Activated T-helper 2 cell treated with anti-CD3 and anti-CD28 coated beads, Interferon-gamma antibody, Interleukin-2, Interleukin-4, amounts not matched to agents 10 μg/mL and 5 μg/mL and 100 μg/mL, durations not matched to agents 14 hours and 24 hours and 36 hours (primary cell): ENCODE data around the gene ROR1. TPM values are rescaled to one million over a fixed set of nuclear protein-coding genes. Genes with fewer than 3 reads are reported as not detected.

Experiments used
- DNase-seq: peaks from one replicate; pipeline ENCODE4 v3.0.0; 2021; ENCODE audit warnings: low spot score
- H3K27ac Mint-ChIP-seq: one replicate; pipeline ENCODE4 v1.8.0; 2021; ENCODE audit warnings: mixed read lengths
- H3K27me3 Mint-ChIP-seq: one replicate; pipeline ENCODE4 v1.8.0; 2021; ENCODE audit warnings: low read depth, mixed read lengths
- H3K36me3 Mint-ChIP-seq: one replicate; pipeline ENCODE4 v1.8.0; 2021; ENCODE audit warnings: low read depth, mixed read lengths
- H3K4me1 Mint-ChIP-seq: one replicate; pipeline ENCODE4 v1.8.0; 2021; ENCODE audit warnings: low read depth, mixed read lengths
- H3K4me3 Mint-ChIP-seq: one replicate; pipeline ENCODE4 v1.8.0; 2021; ENCODE audit warnings: low read depth, mild to moderate bottlenecking, moderate library complexity, mixed read lengths
- H3K9me3 Mint-ChIP-seq: one replicate; pipeline ENCODE4 v1.8.0; 2021; ENCODE audit warnings: mixed read lengths
- intact Hi-C: fragments of 100-400 bp; cut with micrococcal nuclease; formaldehyde crosslinking; loops from one replicate; pipeline ENCODE4 v1.15.1; 2023
- total RNA-seq: library from RNA; stranded (reverse); gene quantifications from 2 replicates; pipeline ENCODE4 v1.2.3, GENCODE V29; 2022

ROR1 gene
- total RNA-seq, 1 donor from 2014 or later, result 0.09 TPM

DNA sequence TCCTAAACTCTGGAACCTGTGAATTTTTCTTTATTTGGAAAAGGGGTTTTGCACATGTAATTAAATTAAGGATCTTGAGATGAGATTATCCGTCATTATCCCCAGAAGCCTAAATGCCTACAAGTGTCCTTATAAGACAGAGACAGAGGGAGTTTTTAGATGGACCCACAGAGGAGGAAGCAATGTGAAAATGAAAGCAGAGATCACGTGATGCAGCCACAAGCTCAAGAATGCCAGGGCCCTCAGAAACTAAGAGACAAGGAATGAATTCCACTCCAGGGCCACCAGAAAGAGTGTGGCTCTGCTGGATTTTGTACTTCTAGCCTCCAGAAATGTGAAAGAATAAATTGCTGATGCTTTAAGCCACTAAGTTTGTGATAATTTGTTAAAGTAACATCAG, 246.0 kb downstream of the ROR1 start:
- Mint-ChIP-seq H3K4me3 (no peak overlapping the region), H3K27me3 (peaks cover 4% of the 10 kb centered on the region), H3K36me3 (no peaks in the 10 kb centered on the region), H3K4me1 (peaks cover 10% of the 10 kb centered on the region), H3K9me3 (no peaks in the 10 kb centered on the region), H3K27ac (no peak overlapping the region)
- intact Hi-C loops, result no loop called here
- DNase-seq, result no peak

DNA sequence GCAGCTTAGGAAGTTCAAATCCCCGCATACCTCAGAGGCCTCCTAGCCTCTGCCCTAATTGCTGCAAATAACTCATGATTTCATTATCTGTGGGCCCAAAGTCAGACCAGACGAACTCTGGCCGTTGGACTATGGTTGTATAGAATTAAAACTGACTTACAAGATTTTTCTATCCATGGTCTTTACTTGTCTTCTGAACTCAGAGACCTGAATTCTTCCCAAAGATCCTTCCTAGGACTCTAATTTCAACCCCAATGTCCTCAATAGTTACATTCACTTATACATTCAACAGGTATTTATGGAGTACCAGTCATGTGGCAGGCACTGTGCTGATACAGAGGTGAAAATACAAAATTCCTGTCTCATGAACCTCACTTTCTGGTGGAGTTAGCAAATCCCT, 247.2 kb downstream of the ROR1 start:
- no peaks in the 10 kb centered on the region for H3K36me3 Mint-ChIP-seq
- no peak overlapping the region for H3K4me3 Mint-ChIP-seq
- no peak for DNase-seq
- peaks cover 10% of the 10 kb centered on the region for H3K4me1 Mint-ChIP-seq
- H3K27me3 Mint-ChIP-seq, result peaks cover 4% of the 10 kb centered on the region
- no peak overlapping the region for H3K27ac Mint-ChIP-seq
- no peaks in the 10 kb centered on the region for H3K9me3 Mint-ChIP-seq
- intact Hi-C loops, result no loop called here

DNA sequence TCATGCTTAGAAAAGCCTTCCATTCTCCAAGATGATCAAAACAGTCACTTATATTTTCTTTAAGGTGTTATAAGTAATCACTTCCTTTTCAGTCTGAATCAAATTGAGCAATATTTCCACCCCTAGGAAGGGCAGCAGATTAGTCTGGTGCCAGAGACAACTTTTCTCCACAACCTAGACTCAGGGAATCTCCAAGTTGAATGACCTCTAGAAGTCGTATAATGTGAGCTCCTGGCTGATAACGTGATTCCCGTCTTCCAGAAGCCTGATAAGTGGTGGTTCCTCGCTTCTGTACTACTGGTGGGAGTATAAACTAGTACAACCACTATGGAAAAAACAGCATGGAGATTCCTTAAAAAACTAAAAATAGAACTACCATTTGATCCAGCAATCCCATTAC, 251.2 kb downstream of the ROR1 start:
- Mint-ChIP-seq H3K36me3 (no peaks in the 10 kb centered on the region), H3K27me3 (peaks cover 3% of the 10 kb centered on the region), H3K9me3 (no peaks in the 10 kb centered on the region), H3K4me3 (no peak overlapping the region), H3K27ac (no peak overlapping the region), H3K4me1 (peaks cover under 1% of the 10 kb centered on the region)
- intact Hi-C loops, result no loop called here
- no peak for DNase-seq

DNA sequence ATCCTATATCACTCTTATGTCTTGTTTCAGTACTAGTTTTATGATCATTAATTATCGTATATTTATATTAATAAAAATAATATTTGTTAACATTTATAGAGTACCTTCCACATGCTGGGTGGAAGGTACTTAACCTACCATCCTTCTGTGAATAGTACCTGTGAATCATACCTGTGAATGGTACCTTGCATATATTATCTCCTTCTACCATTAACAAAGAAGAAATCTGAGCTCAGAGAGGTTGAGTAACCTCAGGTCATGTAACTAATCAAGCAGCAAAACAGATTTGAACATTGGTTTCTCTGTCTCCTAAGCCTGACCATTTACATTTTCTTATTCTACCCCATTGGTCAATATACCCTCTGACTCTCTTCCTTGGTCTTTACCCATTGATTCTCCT, 255.2 kb downstream of the ROR1 start:
- Mint-ChIP-seq H3K4me3 (no peak overlapping the region), H3K36me3 (no peaks in the 10 kb centered on the region), H3K4me1 (no peaks in the 10 kb centered on the region), H3K27me3 (peaks cover 3% of the 10 kb centered on the region), H3K9me3 (no peaks in the 10 kb centered on the region), H3K27ac (no peak overlapping the region)
- no peak for DNase-seq
- intact Hi-C loops, result no loop called here

DNA sequence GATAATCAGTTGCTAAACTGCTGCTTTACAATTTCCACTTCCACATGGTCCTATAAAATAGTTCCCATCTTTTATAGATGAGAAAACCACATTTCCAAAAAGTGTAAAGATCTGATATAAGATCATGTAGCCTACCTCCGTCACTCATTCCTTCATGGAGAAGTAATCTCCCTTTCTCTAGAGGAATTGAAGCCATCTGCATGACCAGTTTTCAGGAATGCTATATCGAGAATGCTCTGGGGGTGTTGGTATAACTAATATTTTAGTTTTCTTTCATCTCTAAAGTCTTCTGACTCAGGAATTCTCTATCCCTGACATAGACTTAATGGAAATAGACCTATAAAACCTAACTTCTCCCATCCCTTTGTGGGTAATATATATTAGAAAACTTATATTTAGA, 256.6 kb downstream of the ROR1 start:
- intact Hi-C loops, result no loop called here
- Mint-ChIP-seq H3K9me3 (no peaks in the 10 kb centered on the region), H3K27ac (no peak overlapping the region), H3K36me3 (no peaks in the 10 kb centered on the region), H3K27me3 (peaks cover 5% of the 10 kb centered on the region), H3K4me3 (no peak overlapping the region), H3K4me1 (no peaks in the 10 kb centered on the region)
- DNase-seq, result no peak

DNA sequence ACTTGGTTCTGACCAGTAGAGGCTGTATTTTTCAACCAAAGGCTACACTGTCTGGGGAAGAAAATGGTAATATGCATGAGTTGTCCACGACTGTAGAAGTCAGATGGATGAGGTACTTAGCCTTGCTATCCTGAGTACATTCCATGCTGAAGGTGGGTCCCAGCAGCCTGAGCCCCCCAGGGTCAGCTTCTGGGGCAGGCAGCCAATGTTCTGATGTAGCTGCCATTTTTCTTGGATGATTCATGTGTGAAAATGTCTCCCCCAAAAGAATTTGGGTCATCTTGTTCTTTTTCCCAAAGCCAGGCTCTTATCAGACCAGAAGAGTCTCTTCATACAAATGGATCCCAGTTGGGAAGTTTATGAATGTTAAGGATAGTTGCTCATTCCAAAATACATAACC, 257.4 kb downstream of the ROR1 start:
- Mint-ChIP-seq H3K9me3 (no peaks in the 10 kb centered on the region), H3K27me3 (peaks cover 5% of the 10 kb centered on the region), H3K4me3 (no peak overlapping the region), H3K27ac (no peak overlapping the region), H3K4me1 (no peaks in the 10 kb centered on the region), H3K36me3 (no peaks in the 10 kb centered on the region)
- no peak for DNase-seq
- intact Hi-C loops, result no loop called here

DNA sequence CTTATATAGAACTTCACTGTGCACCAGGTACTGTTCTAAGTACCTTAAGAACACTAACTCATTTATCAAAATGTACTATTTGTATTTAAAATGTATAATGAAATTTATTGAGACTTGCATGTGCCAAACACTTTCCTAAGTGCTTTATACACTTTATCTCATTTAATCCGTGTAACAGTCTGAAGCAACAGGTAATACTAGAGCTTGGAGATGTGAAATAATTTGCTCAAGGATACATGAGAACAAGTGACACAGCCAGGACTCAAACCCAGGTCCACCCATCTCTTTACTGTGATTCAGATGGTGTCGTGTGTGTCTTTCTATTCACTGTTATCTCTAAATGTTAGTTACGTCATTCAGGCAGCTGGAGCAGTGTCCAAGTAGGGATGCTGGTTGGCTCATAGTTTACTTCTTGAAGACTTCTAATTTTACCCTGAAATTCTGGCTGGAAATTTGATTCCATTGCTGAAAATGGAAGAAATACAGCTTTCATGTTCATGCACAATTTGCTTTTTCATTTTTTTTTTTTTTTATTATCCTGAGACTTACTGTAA, 259.9 kb downstream of the ROR1 start:
- Mint-ChIP-seq H3K4me3 (no peak overlapping the region), H3K27me3 (peaks cover 5% of the 10 kb centered on the region), H3K36me3 (no peaks in the 10 kb centered on the region), H3K27ac (no peak overlapping the region), H3K9me3 (no peaks in the 10 kb centered on the region), H3K4me1 (no peaks in the 10 kb centered on the region)
- intact Hi-C loops, result no loop called here
- no peak for DNase-seq

DNA sequence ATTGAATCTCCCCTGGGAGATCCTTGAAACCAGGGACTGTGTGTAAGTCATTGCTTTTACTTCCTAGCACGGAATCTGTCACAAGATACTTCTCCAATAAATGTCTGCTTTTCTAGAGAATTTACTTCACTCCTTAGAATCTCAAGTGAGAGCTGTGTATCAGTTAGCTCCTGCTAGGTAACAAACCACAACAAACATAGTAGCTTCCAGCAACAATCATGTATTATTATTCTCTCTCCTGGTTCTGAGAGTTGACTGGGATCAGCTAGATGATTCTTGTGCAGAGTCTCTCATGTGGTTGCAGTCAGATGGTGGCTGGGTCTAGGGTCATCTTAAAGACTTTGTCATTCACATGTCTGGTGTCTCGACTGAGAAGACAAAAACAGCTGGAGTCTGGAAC, 262.7 kb downstream of the ROR1 start:
- H3K9me3 Mint-ChIP-seq, result no peaks in the 10 kb centered on the region
- peaks cover 2% of the 10 kb centered on the region for H3K27me3 Mint-ChIP-seq
- no peaks in the 10 kb centered on the region for H3K36me3 Mint-ChIP-seq
- intact Hi-C loops, result no loop called here
- no peaks in the 10 kb centered on the region for H3K4me1 Mint-ChIP-seq
- no peak overlapping the region for H3K4me3 Mint-ChIP-seq
- H3K27ac Mint-ChIP-seq, result no peak overlapping the region
- no peak for DNase-seq

DNA sequence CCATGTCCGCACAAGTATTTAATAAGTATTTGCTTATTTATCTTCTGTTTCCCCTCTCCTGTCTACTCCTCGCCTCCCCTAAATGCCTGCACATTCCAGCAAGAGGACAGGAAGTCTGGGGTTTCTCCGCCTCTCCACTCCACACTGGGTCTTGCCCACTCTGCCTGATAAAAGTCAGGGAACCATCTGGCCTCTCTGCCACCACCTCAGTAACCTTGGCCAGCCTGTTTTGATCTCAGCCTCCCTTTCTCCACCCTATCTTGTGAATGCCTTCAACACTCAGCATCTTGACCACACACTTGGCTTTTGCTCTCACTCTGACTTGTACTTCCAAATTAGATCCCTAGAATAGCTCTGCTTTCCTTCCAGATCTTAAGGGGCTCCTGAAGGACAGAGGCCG, 264.3 kb downstream of the ROR1 start:
- no peaks in the 10 kb centered on the region for H3K4me1 Mint-ChIP-seq
- H3K4me3 Mint-ChIP-seq, result no peak overlapping the region
- H3K9me3 Mint-ChIP-seq, result no peaks in the 10 kb centered on the region
- intact Hi-C loops, result no loop called here
- H3K27me3 Mint-ChIP-seq, result peaks cover 2% of the 10 kb centered on the region
- no peak overlapping the region for H3K27ac Mint-ChIP-seq
- no peaks in the 10 kb centered on the region for H3K36me3 Mint-ChIP-seq
- no peak for DNase-seq

DNA sequence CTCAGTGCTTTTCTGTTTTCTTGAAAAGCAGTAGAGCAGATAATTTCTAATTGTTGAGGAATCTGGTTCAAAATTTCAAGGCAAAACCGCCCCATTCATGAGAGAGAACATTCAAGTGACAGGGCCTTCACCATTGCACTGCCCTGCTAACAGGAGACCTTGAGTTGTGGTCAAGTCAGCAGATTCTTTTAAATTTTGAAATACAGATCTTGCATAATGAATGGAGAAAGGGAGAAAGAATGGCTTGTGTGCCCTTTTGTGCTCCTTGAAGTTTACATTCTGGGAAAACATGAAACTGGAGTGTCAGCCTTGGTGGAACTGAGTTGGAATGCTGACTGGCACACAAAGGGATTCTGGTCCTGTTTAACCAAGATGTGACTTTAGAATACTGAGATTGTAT, 265.1 kb downstream of the ROR1 start:
- no peak overlapping the region for H3K27ac Mint-ChIP-seq
- no peaks in the 10 kb centered on the region for H3K36me3 Mint-ChIP-seq
- DNase-seq, result no peak
- H3K27me3 Mint-ChIP-seq, result peaks cover 2% of the 10 kb centered on the region
- H3K4me3 Mint-ChIP-seq, result no peak overlapping the region
- H3K4me1 Mint-ChIP-seq, result no peaks in the 10 kb centered on the region
- intact Hi-C loops, result no loop called here
- H3K9me3 Mint-ChIP-seq, result no peaks in the 10 kb centered on the region

DNA sequence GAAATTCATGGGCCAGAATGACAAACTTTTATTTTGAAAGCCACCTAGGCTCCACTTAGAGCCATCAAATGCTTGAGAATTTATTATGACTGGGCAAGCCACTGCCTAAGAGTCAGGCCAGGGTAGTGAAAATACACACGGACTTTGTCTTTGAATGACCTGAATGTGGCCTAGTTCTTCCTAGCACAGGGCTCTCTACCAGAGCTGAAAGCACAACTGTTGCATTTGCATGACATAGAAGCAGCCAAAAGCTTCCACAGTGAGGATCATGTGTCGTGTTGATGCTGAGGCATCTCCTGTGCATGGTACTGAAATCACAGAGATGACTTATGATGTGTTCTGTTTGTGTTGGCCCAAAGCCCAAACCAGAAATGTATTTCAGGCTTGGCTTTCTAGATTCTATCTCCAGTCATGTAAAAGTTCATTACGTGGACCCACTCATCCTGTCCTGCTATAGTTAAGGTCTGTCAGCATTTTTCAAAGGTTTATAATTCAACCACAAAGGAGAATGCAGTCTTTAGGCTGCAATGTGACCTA, 265.6 kb downstream of the ROR1 start:
- intact Hi-C loops, result no loop called here
- Mint-ChIP-seq H3K36me3 (no peaks in the 10 kb centered on the region), H3K9me3 (no peaks in the 10 kb centered on the region), H3K4me1 (no peaks in the 10 kb centered on the region), H3K27me3 (peaks cover under 1% of the 10 kb centered on the region), H3K27ac (no peak overlapping the region), H3K4me3 (no peak overlapping the region)
- DNase-seq, result no peak

DNA sequence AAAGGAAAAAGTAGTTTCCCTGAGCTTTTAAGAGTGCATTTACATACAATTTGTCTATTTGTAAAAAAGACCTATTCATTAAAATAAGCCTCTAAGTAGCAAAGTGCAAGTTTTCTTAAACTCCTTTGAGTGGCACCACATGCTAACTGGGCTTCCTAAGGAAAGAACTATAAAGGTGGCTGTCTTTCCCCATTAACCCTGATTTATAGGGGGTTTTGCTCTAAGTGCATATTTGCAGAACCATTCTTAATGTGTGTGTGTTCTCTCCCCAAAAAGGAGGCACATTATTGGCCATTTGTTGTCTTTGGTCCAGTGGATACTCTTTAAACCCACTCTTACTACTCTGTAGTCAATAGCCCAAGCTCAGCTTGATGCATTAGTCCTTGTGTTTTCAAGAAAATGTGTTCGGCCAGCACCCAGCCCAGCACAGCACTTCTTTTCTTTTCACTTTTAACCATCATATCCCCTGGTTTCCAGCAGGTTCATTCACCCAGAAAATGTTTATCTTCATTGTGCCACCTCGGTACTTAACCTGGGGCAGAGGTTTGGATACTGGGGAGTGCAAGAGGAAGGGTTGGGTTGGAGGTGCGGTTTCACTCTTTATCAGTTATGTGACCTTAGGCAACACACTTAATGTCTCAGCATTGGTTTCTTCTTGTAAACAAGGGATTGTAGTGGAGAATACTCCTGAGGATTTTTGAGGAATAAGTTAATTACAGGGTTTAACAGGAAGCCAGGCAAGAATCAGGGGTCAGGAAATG, 267.7 kb downstream of the ROR1 start:
- intact Hi-C loops, result no loop called here
- Mint-ChIP-seq H3K9me3 (no peaks in the 10 kb centered on the region), H3K27ac (no peak overlapping the region), H3K36me3 (no peaks in the 10 kb centered on the region), H3K27me3 (no peaks in the 10 kb centered on the region), H3K4me3 (no peak overlapping the region), H3K4me1 (no peaks in the 10 kb centered on the region)
- DNase-seq, result no peak

DNA sequence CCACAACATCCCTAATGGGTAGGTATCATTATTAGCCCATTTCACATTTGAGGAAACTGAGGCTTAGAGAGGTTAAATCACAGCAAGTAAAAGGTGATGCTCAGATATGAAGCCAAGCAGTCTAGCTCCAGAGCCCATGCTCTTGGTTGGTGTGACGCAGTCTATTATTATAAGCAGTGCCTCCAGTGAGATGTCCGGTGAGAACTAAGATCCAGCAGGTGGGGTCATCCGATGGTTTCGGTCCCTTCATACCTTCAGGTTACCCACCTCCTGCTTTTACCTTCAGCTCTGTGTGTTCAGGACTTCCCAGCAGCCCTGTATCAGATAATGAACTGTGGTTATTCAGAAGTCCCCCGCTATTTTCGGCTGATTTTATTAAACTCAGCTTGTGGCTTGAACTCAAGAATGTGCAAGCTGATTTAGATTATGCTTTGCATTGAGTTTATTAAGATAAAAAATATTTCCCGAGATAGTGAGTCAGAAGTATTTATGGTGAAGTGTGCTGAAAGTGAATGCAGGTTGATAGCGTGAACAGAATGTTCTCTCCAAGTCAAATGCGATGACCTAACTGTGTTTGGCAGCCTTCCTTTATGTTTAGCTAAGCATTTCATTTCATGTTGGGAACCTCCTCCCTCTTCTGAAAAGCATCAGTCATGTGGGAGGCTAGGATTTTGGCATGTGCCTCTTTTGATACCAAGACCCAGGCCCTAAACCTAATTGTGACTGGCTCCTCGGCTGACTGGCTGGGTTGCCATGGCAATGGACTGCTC, 268.7 kb downstream of the ROR1 start:
- Mint-ChIP-seq H3K9me3 (no peaks in the 10 kb centered on the region), H3K4me3 (no peak overlapping the region), H3K27me3 (no peaks in the 10 kb centered on the region), H3K4me1 (no peaks in the 10 kb centered on the region), H3K27ac (no peak overlapping the region), H3K36me3 (no peaks in the 10 kb centered on the region)
- DNase-seq, result no peak
- intact Hi-C loops, result no loop called here
